ENCODE data around the gene RPL10A.
"Not testable (repeated sequence)": the region's sequence is repeated elsewhere in the genome, so short reads cannot be mapped to it uniquely, and the experiment has no call there.

Gene RPL10A

GRCh38 chr6:35468181-35468979 lies at the start of gene RPL10A:
Gene RPL10A (plus strand): TSS chr6:35468401. CDS start chr6:35468435, 34 bp downstream.
- peak; percentile 97 for DNase-seq

- peak; percentile 65 for DNase-seq
Measured at GRCh38 chr6:35419417-35419816, 48.8 kb upstream of the RPL10A start.

DNA sequence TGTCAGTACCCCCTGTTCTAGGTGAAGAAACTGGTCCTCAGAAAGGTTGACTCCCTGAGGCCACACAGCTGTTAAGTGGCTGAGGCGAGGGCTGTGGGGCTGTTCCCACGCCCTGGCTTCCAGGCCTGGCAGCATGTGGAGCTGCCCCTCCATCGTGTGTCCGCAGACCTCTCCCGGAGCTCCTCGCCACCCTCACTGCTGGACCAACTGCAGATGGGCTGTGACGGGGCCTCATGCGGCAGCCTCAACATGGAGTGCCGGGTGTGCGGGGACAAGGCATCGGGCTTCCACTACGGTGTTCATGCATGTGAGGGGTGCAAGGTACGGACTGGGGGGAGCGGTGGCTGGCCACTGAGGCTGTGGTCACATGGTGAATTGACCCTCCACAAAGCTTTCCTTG lies 48.2 kb upstream of the RPL10A start:
- DNase-seq: no peak

DNA sequence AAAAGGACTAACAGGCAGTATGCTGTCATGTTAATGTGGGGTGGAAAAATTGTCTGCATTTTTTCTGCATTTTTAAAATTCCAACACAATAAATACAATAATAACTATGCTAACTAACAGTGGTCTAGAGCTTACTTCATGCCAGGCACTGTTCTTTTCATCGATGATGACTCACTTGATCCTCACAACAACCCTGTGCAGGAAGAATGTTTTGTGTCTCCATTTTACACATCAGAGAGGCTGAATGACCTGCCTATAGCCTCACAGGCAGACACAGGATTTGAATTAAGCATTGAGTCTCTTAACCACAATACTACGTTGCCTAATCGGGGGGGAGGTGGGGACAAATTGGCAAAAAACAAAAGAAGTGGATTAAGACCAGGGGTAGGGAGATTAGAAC lies 42.9 kb upstream of the RPL10A start:
- DNase-seq: peak; percentile 96

DNA sequence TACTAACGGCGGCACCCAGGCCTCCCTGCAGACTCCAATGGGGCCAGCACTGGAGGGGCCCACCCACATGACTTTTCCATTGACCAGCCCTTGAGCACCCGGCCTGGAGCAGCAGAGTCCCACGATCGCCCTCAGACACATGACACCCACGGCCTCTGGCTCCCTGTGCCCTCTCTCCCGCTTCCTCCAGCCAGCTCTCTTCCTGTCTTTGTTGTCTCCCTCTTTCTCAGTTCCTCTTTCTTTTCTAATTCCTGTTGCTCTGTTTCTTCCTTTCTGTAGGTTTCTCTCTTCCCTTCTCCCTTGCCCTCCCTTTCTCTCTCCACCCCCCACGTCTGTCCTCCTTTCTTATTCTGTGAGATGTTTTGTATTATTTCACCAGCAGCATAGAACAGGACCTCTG lies 42.1 kb upstream of the RPL10A start:
- DNase-seq: no peak

GRCh38 chr6:35427435-35427834 lies 40.8 kb upstream of the RPL10A start:
- DNase-seq: no peak

GRCh38 chr6:35427851-35428321 lies 40.3 kb upstream of the RPL10A start:
- DNase-seq: peak; percentile 91

DNA sequence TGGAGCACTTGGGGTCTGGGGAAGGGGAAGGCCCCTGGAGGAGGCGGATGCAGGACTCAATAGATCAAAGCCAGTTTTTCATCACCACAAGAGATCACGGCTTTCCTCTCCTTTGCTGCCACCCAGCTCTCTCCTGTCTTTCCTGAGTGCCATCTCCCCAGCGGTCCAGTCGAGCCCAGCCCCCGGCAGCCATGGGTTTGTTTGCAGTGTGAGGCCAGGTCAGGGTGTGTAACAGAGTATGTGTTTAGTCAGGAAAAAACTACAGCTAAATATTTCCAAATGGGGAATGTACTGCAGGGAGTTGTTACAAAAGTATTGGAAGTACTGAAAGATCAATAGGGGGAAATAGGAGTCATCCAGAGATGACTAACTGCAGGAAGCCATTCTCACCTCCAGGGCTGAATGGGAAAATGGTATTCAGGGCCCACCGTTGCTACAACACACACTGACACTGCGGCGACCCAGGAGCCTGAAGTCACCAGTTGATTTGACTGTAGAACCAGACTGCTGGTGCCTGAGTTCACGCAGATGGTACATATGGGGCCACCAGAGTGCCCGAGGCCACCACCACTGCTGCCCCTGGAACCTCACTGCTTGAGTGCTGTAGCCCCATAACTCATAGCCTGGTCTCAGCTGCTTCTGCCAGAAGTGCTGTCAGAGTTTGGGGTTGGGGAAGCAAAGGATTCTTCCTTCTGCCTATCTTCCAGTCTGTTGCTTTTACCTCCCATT lies 39.6 kb upstream of the RPL10A start:
- DNase-seq: no peak

- DNase-seq: no peak
Measured at GRCh38 chr6:35429463-35429862, 38.7 kb upstream of the RPL10A start.

- DNase-seq: no peak
Measured at GRCh38 chr6:35432291-35432690, 35.9 kb upstream of the RPL10A start.

GRCh38 chr6:35432702-35433101 lies 35.5 kb upstream of the RPL10A start:
- DNase-seq: not testable (repeated sequence)

DNA sequence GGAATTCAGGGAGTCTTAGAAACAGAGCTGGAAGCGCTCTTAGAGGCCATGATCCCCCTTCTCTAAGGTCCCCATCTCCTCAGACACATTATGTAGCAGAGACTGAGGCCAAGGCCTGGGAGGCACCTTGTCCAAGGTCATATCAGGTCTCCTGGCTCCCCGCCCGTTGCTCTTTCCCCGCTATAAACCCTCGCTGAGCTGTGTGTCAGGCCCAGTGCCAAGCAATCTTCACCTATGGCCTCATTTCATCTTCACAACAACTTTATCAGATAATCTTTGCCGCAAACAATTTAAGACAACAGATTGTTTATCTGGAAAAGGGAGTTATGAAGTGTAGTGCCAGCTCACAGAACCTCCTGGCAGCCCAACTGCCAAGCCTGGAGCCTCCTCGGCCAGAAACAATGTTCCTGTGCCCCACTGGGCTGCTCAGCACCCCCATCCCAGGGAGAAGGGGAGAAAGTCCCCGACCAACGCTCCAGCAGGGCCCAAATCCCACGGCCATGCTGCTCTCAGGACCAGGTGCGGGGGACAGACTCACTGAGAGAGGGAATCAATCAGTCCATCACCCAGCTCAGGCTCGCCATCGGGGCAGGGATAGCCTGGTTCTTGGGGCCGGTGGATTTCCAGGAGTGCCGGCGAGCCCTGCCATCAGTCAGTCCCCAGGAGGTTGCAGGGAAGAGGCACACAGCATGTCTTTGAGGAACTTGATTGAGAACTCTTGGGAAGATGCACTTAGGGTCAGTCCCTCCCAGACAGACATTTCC lies 32.9 kb upstream of the RPL10A start:
- DNase-seq: no peak

DNA sequence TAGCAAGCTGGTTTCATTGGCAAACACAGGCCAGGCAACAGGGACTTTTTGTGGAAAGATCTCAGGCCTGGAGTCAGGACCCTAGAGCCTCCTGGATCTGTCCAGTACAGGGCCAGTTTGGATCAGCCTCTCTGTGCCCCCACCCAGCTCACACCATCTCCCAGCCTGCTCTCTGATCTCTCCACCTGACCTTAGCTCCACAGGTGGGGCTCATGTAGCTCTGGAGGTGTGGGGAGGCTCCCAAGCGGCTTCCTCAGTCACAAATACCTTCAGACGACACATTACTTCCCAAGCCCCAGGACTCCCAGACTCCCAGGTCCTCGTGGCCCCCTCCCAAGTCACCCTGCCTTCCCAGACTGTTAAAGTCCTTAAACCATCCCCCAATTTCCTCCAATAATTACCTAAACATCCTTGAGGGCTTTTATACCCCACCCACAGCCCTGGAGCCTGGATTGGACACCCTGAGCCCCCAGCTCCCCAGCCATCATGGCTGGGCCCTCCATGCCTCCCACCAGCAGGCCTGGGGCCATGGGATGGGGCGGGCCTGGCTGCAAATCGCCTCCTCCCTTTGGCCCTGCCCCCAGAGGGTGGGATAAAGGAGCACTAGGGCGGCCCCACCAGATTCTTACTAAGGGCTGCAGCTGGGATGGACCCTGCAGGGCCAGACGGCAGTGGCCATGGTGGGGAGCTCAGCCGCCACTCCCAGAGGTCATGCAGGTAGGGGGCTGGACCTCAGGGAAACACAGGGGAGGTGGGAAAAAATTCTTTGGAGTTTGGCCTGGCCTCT lies 31.9 kb upstream of the RPL10A start:
- no peak for DNase-seq

DNA sequence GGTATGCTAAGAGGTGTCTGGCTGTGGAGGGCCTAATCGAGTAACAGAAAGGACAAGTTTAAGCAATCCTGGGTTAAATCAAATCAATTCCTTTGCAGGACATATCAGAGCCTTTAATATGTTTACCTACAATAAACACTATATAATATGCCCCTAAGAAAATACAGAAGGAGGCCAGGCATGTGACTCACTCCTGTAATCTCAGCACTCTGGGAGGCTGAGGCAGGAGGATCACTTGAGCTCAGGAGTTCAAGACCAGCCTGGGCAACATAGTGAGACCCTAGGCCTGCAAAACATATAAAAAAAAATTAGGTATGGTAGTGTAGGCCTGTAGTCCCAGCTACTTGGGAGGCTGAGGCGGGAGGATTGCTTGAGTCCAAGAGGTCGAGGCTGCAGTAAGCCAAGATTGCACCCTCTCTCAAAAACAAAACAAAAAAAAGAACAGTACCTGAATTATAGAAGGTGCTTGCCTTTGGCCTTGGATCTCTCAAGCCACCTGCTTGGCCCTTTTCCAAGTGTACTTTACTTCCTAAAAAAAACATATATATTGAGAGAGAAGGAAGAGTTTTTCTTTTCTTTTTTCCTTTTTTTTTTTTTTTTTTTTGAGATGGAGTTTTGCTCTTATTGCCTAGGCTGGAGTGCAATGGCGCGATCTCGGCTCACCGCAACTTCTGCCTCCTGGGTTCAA lies 29.7 kb upstream of the RPL10A start:
- not testable (repeated sequence) for DNase-seq

- DNase-seq: no peak
Measured at GRCh38 chr6:35439308-35439707, 28.9 kb upstream of the RPL10A start.

GRCh38 chr6:35441205-35441604 lies 27.0 kb upstream of the RPL10A start:
- no peak for DNase-seq

- DNase-seq: no peak
Measured at GRCh38 chr6:35441642-35442041, 26.6 kb upstream of the RPL10A start.

- no peak for DNase-seq
Measured at GRCh38 chr6:35442693-35443092, 25.5 kb upstream of the RPL10A start.

GRCh38 chr6:35443341-35444030 lies 24.7 kb upstream of the RPL10A start:
- no peak for DNase-seq

DNA sequence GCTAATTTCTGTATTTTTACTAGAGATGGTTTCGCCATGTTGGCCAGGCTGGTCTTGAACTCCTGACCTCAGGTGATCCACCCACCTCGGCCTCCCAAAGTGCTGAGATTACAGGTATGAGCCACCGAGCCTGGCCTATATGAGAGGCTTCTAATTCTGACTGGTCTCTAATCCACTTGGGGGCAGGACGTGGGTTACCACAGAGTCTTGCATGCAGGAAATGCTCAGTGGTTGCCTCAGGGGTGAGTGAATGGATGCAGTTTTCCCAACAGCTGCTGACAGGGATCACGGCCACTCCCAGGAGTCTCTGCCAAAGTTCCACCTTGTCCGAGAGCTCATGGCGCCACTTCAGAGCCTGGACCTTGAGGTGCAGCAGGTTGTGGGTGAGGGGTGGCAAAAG lies 22.5 kb upstream of the RPL10A start:
- DNase-seq: peak; percentile 50

DNA sequence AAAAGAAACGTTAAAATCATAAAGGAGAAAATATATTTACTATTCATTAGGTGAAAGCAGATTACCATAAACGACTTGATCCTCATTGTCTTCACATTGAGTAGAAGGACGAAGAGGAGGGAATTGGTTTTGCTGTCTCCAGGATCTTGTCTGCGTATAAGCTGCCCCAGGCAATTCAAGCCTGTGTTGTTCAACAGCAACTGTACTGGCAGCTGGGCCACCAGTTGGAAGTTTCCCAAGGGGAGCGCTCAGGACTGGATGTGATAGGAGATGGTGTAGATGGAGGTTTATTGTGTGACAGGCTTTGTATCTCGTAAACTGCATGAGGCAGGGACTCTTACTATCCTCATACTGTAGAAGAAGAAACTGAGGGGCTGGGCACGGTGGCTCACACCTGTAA lies 20.0 kb upstream of the RPL10A start:
- no peak for DNase-seq

Measured in EL (cell line).